ENCODE data around the gene WRAP73. TPM values are rescaled to one million over a fixed set of nuclear protein-coding genes. Genes with fewer than 3 reads are reported as not detected.

Gene WRAP73
- total RNA-seq, 2 experiments from 2014 or later: 26.3 to 28.9 TPM

DNA sequence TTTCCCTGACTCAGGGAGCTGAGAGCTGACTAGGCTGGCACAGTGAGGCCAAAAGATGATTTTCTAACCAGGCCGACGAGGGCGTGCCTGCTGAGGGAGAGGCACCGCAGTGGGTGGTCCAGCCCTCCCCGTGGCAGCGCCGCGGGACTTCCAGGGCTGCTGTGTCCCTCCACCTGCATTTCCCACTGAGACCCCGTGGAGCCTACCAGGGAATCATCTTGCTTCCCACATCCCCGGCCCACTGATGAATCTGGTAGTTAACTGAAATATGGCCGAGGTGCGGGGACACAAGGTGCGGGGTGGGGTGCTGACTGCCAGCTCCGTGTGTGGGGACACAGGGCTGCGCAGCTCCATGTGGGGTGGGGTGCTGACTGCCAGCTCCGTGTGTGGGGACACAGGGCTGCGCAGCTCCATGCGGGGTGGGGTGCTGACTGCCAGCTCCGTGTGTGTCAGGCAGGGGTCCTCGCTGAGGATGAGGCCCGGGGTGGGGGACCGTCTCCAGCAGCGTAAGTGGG, 10.4 kb downstream of the WRAP73 start:
- no peak overlapping the region for H3K4me3 Mint-ChIP-seq
- CTCF ChIA-PET: interaction anchor here (0.7 to 1.0 kb wide), 2 partner anchors 9 to 50 kb away, joined by 3 to 4 read pairs; no protein-coding TSS in a partner anchor
- POLR2A ChIA-PET: interaction anchor here (0.6 kb wide), 1 partner anchor 9 kb away, joined by 3 read pairs; no protein-coding TSS in a partner anchor
- DNase-seq: no peak
- no peaks in the 10 kb centered on the region for H3K9me3 Mint-ChIP-seq (ENCODE audit: low read depth)
- H3K4me1 Mint-ChIP-seq: no peaks in the 10 kb centered on the region
- H3K27me3 Mint-ChIP-seq: no peaks in the 10 kb centered on the region
- no peak for ATAC-seq
- intact Hi-C loops (cut with DNase I, micrococcal nuclease): no loop called here
- H3K36me3 Mint-ChIP-seq (ENCODE audit: low read depth): peaks cover 18% of the 10 kb centered on the region
- no peak overlapping the region for H3K27ac Mint-ChIP-seq

DNA sequence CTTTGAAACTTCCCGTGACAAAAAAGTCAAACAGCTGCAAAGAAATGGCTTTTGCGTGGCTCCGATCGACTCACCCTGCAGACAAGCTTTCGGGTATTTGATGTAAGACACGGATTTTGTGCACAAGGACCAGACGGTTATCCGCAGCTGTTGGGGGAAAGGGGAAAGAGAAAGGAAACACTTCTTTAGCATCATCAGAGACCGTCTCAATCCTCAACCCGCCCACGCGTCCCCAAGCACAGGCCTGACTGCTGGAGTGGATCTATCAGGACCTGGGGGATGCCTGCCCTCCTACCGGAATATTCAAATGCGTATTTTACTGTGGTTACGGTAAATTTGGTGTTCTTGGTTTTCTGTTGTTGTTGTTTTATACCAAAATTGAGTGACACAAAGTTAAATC, 11.2 kb downstream of the WRAP73 start:
- ATAC-seq (no peak), DNase-seq (no peak)
- no peak overlapping the region for H3K4me3 Mint-ChIP-seq
- H3K4me1 Mint-ChIP-seq: no peaks in the 10 kb centered on the region
- intact Hi-C loops (cut with DNase I, micrococcal nuclease): no loop called here
- H3K36me3 Mint-ChIP-seq (ENCODE audit: low read depth): peaks cover 18% of the 10 kb centered on the region
- no peak overlapping the region for H3K27ac Mint-ChIP-seq
- no peaks in the 10 kb centered on the region for H3K9me3 Mint-ChIP-seq (ENCODE audit: low read depth)
- ChIA-PET CTCF (interaction anchor here (0.7 kb wide), 1 partner anchor 51 kb away, joined by 4 read pairs; no protein-coding TSS in a partner anchor), POLR2A (no interaction called here)
- no peaks in the 10 kb centered on the region for H3K27me3 Mint-ChIP-seq

DNA sequence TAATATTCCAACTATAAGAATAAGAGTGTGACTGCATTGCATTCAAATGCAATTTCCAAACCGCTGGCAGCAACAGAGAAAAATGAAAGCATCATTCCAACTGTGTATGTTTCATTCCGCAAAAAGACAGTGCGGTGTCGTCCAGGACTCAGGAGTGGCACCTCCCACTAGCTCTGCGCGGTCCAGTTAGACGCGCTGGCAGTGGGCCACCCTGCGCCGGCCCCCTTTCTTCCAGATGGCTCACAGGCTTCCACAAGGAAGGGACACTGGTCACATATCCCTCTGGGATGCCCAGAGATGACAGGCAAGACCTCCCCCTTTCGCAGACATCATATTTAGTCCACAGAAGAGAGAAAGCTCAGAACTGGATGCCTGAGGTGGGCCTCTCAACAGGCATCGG, 11.9 kb downstream of the WRAP73 start:
- ChIA-PET POLR2A (no interaction called here), CTCF (interaction anchor here (0.6 kb wide), 1 partner anchor 152 kb away, joined by 4 read pairs; no protein-coding TSS in a partner anchor)
- Mint-ChIP-seq H3K4me3 (no peak overlapping the region), H3K36me3 (ENCODE audit: low read depth) (peaks cover 17% of the 10 kb centered on the region), H3K9me3 (ENCODE audit: low read depth) (no peaks in the 10 kb centered on the region), H3K4me1 (no peaks in the 10 kb centered on the region), H3K27ac (no peak overlapping the region), H3K27me3 (no peaks in the 10 kb centered on the region)
- intact Hi-C loops (cut with DNase I, micrococcal nuclease): no loop called here
- no peak for DNase-seq
- ATAC-seq: no peak

DNA sequence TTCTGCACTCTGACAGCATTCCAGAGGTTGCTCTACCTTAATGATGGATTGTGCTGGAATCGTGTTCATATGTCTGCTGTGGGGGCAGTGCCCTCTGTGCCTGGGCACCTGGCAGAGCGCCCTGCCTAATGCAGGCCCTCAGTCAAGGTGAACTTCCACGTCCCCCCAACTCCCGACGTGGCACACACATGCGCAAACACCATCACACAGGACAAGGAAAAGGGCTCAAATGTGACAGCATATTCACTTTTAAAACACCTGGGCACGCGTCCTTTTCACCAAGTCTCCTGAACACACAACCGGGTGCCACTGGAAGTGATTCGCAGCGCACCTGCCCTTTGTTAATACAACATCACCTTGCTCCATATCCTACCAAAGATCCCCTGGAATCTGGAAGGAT, 13.4 kb downstream of the WRAP73 start:
- intact Hi-C loops (cut with DNase I, micrococcal nuclease): no loop called here
- Mint-ChIP-seq H3K4me1 (no peaks in the 10 kb centered on the region), H3K9me3 (ENCODE audit: low read depth) (no peaks in the 10 kb centered on the region), H3K4me3 (no peak overlapping the region), H3K27me3 (no peaks in the 10 kb centered on the region), H3K36me3 (ENCODE audit: low read depth) (peaks cover 11% of the 10 kb centered on the region), H3K27ac (no peak overlapping the region)
- POLR2A ChIA-PET: no interaction called here
- no peak for DNase-seq
- CTCF ChIA-PET: interaction anchor here (1.5 kb wide), 1 partner anchor 16 kb away, joined by 4 read pairs; no protein-coding TSS in a partner anchor
- ATAC-seq: no peak

DNA sequence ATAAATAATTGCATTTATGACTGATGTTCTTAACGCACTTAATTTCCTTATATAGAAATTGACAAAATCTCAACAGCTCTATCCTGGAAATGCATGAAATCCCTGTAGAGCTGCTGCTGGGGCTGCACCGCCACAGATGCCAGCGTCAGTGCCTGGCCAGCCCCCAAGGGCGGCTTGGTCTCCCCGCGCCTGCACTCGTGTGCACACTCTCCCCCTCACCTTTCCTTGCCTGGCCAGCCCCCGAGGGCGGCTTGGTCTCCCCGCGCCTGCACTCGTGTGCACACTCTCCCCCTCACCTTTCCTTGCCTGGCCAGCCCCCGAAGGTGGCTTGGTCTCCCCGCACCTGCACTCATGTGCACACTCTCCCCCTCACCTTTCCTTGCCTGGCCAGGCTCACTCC, 13.8 kb downstream of the WRAP73 start:
- ChIA-PET POLR2A (no interaction called here), CTCF (interaction anchor here (1.5 kb wide), 1 partner anchor 16 kb away, joined by 4 read pairs; no protein-coding TSS in a partner anchor)
- Mint-ChIP-seq H3K27me3 (no peaks in the 10 kb centered on the region), H3K27ac (no peak overlapping the region), H3K36me3 (ENCODE audit: low read depth) (peaks cover 11% of the 10 kb centered on the region), H3K4me3 (no peak overlapping the region), H3K4me1 (no peaks in the 10 kb centered on the region), H3K9me3 (ENCODE audit: low read depth) (no peaks in the 10 kb centered on the region)
- ATAC-seq (no peak), DNase-seq (no peak)
- intact Hi-C loops (cut with DNase I, micrococcal nuclease): no loop called here

DNA sequence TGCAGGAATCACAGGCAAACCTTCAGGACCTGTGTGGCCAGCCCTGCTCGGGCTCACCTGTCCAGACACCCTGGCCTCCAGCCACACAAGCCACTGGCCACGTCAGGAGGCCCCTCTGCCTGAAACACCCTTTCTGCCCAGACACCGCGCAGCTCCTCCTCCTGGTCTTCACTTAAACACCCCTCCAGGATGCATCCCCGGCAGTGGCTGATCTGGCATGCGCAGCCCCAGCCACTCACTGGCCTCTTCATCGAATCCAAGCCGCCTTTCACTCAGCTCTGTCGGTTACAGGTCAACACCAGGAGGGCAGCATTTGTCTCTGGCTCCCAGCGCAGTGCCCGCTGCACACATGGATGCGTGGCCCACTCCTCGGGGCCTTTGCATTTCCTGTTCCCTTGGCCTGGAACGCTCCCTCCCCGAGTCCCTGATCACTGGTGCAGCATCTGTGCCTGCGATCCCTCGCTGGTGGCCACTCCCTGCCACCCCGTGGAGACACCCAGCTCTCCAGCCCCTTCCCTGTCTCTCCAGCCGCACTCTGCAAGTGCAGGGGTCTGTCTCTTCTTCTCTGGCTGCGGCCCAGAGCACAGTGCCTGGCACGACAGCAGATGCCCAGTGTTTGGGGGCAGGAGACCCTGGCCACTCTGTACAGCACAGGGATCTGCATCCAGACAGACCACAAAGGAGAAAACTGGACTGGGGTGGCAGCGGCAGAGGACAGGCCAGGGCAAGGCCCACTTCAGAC, 15.7 kb downstream of the WRAP73 start:
- Mint-ChIP-seq H3K27me3 (no peaks in the 10 kb centered on the region), H3K27ac (no peak overlapping the region), H3K36me3 (ENCODE audit: low read depth) (peaks cover 11% of the 10 kb centered on the region), H3K4me1 (no peaks in the 10 kb centered on the region), H3K4me3 (no peak overlapping the region), H3K9me3 (ENCODE audit: low read depth) (no peaks in the 10 kb centered on the region)
- CTCF ChIA-PET: no interaction called here
- ATAC-seq: no peak
- no peak for DNase-seq
- POLR2A ChIA-PET: no interaction called here
- intact Hi-C loops (cut with DNase I, micrococcal nuclease): no loop called here

DNA sequence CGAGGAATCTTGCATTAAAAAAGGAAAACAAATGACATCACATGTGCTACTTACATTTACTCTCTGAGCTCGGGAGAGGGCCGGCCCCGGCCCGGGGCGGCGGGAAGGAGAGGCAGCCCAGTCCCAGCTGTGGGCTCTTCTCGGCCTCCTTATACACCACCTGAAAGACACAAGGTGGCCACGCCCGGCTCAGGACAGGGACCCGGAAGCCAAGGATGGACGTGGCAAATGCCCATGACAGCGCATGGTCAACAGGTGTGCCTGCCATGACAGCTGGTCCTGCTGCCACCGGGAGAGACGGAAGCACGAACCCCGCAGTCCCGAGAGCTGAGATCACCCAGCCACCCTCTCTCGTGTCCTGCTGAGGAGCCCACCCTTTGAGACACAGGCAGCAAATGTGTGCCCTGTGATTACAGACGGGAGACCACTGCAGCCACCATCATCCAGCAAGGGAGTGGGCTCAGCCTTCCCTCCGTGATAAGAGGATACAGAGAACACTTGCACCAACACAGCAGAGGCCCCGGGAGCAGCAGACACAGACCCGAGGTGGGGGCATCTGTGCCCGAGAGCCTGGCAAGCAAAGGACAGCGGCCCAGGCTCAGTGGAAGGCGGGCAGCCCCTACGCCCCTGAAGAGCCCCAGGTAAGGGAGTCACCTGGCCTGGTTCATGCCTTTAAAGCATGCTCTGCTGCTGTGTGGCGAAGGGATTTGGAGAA, 16.4 kb downstream of the WRAP73 start:
- ATAC-seq (no peak), DNase-seq (no peak)
- CTCF ChIA-PET: no interaction called here
- Mint-ChIP-seq H3K36me3 (ENCODE audit: low read depth) (peaks cover 11% of the 10 kb centered on the region), H3K9me3 (ENCODE audit: low read depth) (no peaks in the 10 kb centered on the region), H3K4me1 (no peaks in the 10 kb centered on the region), H3K27ac (no peak overlapping the region), H3K27me3 (no peaks in the 10 kb centered on the region), H3K4me3 (no peak overlapping the region)
- intact Hi-C loops (cut with DNase I, micrococcal nuclease): no loop called here
- POLR2A ChIA-PET: no interaction called here

DNA sequence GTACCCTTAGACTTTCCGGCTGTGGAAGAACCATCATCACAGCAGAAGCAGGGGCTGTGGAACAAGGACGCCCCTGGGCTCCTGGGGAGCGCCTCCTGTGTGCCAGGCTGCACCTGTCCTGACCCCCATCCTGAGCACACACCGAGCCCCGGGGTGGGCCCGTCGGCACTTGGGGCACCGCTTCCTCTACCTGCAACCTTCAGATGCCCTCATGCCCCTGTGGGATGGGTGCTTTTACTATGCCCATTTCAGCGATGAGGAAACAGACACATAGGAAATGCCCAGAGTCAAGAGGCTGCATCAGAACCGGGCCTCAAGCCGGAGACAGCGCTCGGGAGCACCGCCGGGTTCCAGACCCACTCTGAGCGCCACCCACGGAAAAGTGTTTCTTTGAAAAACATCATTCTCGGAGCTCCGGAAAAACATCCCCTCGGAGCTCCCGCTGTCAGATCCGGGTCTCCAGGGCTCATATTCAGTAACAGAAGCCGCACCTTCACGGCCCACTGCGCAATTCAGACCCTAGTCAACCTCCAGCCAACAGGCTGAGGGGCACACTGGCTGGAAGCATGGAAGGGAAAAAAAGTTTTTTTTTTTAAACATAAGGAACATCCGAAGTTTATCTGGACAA, 17.1 kb downstream of the WRAP73 start:
- intact Hi-C loops (cut with DNase I, micrococcal nuclease): no loop called here
- DNase-seq (no peak), ATAC-seq (no peak)
- Mint-ChIP-seq H3K27ac (no peak overlapping the region), H3K27me3 (no peaks in the 10 kb centered on the region), H3K4me1 (no peaks in the 10 kb centered on the region), H3K36me3 (ENCODE audit: low read depth) (peaks cover 8% of the 10 kb centered on the region), H3K9me3 (ENCODE audit: low read depth) (no peaks in the 10 kb centered on the region), H3K4me3 (no peak overlapping the region)
- ChIA-PET POLR2A (no interaction called here), CTCF (no interaction called here)

DNA sequence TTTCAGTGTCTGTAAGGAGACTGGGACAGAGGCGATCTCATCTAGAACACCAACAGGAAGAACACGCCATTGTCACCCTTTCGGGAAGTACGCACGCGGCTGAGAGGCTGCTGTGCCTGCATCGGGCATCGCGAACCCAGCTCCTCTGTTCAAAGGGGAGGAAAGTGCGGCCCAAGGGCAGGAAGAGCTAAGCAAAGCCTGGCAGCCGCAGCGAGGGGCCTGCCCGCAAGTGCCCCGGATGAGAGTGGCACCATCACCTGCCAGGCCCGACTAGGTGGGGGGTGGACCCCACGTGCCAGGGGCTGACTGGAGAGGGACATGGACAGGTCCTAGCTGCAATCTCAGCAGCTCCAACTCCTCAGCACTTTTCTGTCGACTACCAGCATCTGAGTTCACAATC, 17.6 kb downstream of the WRAP73 start:
- no peak overlapping the region for H3K4me3 Mint-ChIP-seq
- POLR2A ChIA-PET: no interaction called here
- H3K9me3 Mint-ChIP-seq (ENCODE audit: low read depth): no peaks in the 10 kb centered on the region
- no peak for ATAC-seq
- peaks cover 8% of the 10 kb centered on the region for H3K36me3 Mint-ChIP-seq (ENCODE audit: low read depth)
- CTCF ChIA-PET: interaction anchor here (0.8 kb wide), 1 partner anchor 13 kb away, joined by 3 read pairs; no protein-coding TSS in a partner anchor
- intact Hi-C loops (cut with DNase I, micrococcal nuclease): no loop called here
- DNase-seq: no peak
- H3K27me3 Mint-ChIP-seq: no peaks in the 10 kb centered on the region
- H3K27ac Mint-ChIP-seq: no peak overlapping the region
- no peaks in the 10 kb centered on the region for H3K4me1 Mint-ChIP-seq

DNA sequence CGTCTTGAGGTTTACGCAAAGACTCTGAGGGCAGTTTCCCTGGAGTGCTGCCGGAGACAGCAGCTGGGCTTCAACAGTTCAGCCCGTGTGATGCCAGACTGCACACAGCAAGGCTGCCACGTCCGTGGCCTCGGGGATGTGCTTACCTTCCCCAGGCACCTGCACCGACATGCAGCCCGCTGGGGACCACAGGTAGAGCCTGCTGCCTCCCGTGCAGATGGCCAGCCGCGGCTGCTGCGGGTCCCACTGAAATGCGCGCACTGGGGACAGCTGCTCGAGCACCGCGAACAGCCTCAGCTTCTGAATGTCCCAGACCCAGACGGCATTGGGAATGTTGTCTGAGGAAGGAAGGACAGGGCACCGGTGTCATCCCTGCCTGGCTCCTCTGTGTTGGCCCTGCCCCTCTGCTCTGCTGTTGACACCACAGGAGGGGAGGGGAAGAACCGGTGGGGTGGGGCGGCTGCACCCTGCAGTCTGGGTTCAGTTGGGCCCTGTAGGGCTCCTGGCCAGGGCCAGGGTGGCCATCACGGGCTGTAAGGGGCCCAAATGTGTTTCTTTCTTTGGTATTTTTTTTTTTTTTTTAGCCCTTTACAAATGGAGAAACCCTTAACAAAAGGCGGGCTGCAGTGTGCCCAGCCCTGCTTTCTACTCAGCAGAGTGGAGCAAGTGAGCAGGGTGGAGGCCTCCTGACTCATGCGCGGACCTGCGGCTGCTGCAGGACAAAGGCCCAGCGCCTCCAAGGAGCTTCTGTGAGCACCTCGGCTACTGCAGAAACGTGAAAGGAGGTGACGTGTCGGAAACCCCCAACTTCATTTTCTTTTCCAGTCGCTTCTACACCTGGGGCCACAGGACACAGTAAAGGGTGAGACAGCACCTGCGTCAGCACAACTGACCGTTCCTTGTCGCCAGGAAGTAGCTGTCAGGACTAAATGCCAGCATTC, 18.3 kb downstream of the WRAP73 start:
- no peak overlapping the region for H3K4me3 Mint-ChIP-seq
- POLR2A ChIA-PET: no interaction called here
- no peak for DNase-seq

DNA sequence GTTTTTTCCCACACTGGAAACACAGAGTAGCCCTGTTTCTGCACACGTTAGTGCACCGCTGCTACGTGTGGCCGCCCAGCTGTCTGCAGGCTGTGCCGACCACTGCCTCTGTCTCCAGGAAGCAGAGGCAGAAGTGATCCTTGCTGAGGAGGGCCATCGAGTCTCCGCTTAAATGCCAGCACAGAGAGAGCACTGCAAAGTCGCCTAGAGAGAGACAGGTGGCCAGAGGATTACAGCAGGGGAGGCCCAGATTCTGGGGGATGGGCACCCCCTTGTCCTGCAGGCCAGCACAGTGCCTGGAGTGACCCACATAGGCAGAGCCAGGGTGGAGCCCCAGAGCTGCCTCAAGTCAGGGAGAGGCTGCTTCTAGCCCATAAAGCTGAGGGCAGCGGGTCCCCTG, 19.0 kb downstream of the WRAP73 start:
- intact Hi-C loops (cut with DNase I, micrococcal nuclease): no loop called here
- ATAC-seq (no peak), DNase-seq (no peak)
- CTCF ChIA-PET: interaction anchor here (3.8 kb wide), 1 partner anchor 12 kb away, joined by 22 read pairs; no protein-coding TSS in a partner anchor
- H3K27ac Mint-ChIP-seq: no peak overlapping the region
- POLR2A ChIA-PET: no interaction called here
- H3K36me3 Mint-ChIP-seq (ENCODE audit: low read depth): peaks cover 3% of the 10 kb centered on the region
- no peaks in the 10 kb centered on the region for H3K27me3 Mint-ChIP-seq
- no peaks in the 10 kb centered on the region for H3K9me3 Mint-ChIP-seq (ENCODE audit: low read depth)
- no peak overlapping the region for H3K4me3 Mint-ChIP-seq
- H3K4me1 Mint-ChIP-seq: peaks cover under 1% of the 10 kb centered on the region

More for the DNA sequence above, 18.3 kb downstream of the WRAP73 start:
- Mint-ChIP-seq H3K27me3 (no peaks in the 10 kb centered on the region), H3K9me3 (ENCODE audit: low read depth) (no peaks in the 10 kb centered on the region), H3K4me1 (no peaks in the 10 kb centered on the region), H3K27ac (no peak overlapping the region), H3K36me3 (ENCODE audit: low read depth) (peaks cover 5% of the 10 kb centered on the region)
- CTCF ChIA-PET: interaction anchor here (0.8 to 3.8 kb wide), 2 partner anchors 12 to 13 kb away, joined by 3 to 22 read pairs; no protein-coding TSS in a partner anchor
- no peak for ATAC-seq
- intact Hi-C loops (cut with DNase I, micrococcal nuclease): no loop called here
